Activated CD4-positive, alpha-beta T cell treated with anti-CD3 and anti-CD28 coated beads for 1 hour (primary cell): ENCODE measurements around the gene VPS13D.
"Not testable (repeated sequence)": the region's sequence is repeated elsewhere in the genome, so short reads cannot be mapped to it uniquely, and the experiment has no call there.

ENCODE experiments used
- DNase-seq: peaks from one replicate; pipeline ENCODE4 v3.0.0-alpha.2; 2020

VPS13D gene

DNA sequence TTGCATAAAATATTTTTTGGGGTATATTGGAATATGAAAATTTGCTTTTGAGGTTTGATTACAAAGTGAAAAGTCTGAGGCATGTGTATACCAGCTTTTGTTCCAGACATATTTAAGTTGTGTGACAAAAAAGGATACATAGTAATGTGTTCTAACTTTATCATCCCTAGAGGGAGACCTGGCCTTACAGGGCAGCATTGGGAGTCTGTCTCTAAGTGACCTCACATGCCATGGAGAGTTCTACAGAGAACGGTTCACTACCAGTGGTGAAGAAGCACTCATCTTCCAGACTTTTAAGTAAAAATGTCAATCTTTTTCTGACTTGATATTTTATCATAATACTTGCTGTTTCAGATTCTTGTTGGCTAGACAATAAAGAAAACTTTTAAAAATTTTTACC is 61.0 kb downstream of the VPS13D start:
- DNase-seq, result no peak

- DNase-seq, result no peak
These were observed 63.6 kb downstream of the VPS13D start for GRCh38 chr1:12293416-12293815.

DNA sequence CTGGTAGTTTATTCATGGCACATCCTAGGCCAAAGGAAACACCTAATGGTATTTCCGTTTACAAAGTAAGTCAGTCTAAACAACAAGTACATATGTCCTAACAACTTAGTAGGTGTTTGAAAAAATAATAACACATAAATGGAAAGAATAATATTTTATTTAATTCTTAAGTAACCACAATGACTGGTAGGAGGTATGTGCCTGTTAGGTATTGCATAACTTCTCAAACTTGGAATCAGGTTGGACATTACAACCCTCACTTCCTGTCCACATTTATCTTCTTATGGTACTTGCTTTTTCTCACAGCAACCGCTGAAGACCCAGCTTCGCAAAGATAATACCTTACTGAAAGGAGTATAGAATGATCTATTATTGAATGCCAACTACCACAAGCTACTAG is 64.2 kb downstream of the VPS13D start:
- no peak for DNase-seq

GRCh38 chr1:12296016-12296415 is 66.2 kb downstream of the VPS13D start:
- DNase-seq, result no peak

DNA sequence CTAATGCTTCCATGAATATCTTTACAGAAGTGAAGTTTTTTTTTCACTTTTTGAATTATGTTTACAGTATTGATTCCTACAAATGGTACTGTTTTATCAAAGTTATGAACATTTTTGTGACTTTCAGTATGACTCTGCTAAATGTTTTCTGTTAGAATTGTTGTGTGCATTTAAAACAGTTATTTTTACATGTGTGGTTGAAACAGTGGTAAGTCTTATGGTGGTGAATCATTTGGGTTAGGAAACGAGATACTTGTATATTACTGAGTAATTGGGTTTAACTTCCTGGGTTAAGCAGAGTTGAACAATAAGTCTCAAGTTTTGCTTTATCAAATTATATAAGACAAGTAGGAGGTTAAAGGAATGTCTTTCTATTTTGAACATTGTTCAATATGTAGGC is 66.8 kb downstream of the VPS13D start:
- no peak for DNase-seq

DNA sequence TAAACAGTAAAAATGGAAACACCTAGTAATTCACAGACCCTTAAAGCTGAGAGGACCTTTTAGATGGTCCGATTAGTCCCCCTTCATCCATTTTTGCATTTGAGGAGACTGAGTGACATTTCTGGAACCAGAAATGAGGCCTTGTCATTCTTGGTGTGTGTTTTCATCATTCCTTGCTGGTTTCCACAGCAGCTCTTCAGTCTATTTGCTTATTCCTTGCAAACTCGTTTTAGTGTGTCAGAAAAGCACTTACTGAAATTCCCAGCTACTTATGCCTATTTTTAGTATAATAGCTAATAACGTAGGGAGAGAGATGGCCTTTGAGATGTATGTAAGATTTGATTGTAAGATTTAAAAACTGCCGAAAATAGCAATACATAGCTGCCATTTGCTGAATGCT is 70.9 kb downstream of the VPS13D start:
- DNase-seq, result no peak

GRCh38 chr1:12301518-12302237 is 71.8 kb downstream of the VPS13D start:
- DNase-seq, result no peak

DNA sequence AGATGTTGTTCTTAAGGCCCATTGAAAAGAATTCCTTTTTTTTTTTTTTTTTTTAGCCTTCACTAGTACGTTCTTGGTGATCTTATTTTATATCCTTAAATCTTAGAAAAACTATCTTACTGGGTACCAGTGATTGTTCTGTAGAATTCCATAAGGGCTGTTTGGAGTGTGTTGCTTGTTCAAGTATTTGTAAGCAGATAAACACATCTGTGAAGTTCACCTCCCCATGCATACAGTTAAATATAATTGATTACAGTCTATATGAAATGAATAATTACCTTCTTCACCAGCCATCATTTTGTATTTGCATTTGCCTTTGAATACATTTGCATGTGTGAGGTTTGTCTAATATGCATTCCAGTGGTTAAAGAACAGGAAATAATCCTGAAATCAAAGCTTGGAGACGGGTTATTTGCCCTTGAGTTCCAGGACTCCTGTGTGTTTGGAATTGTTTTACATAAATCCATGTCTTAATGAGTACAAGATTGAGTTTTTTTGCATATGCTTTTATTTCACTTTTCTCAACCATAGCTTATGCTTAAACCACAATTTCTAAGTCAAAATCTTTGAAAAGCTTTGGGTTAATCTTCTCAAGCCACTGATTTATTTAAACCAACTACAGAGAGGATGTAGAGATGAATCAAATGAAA is 73.1 kb downstream of the VPS13D start:
- no peak for DNase-seq

DNA sequence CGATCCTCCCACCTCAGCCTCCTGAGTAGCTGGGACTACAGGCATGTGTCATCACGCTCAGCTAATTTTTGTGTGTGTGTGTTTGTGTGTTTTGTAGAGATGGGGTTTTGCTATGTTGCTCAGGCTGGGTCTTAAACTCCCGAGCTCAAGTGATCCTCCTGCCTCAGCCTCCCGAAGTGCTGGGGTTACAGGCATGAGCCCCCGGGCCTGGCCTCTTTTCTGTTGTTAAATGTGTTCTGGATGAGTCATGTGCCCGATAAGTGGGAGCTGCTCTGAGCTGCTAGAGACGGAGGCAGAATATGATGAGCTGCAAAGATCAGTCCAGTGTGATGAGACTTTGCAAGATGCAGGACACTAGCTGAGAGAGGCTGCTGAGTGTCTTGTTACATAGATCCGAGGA is 75.5 kb downstream of the VPS13D start:
- no peak for DNase-seq

DNA sequence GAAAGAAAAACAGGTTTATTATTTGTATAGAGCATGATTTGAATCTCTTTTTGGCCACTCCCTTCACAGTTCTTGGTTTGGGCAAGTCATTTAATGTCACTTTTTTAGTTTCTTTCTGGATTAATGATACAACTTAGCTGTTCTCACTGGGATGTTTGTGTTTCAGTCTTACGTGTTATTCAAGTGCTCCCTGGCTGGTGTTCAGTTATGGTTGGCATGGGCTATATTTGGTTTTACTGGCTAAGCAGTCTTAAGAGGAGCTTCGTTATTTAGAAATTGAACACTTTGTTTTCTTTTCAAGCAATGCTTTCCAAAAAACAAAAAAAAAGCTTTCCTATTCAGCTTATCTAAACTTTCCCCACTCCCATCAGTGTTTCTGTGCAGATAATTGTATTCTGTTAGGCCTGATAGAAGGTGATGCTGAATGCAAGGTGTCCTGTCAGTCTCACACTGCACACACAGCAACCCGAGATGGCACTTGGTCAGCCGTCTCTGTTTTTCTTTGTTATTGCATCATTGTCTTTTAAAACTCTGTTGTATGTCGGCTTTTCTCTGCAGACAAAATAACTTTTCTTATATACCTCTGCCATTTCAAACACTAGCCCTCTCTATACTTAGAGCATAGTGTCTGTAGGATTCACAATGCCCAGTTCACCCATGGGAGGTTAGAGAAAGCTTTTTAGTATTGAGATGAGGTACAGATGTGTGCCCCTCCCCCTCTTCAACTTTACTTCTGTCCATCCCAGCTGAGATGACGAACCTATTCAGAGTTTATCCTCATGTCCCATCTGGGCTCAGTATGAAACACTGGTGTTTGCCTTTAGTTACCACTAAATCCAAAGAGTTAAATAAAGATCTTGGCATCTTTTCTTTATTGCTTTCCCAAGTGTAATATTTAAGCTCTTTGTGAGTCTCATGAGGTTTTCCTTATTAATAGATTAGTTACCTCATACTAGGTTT is 80.2 kb downstream of the VPS13D start:
- no peak for DNase-seq

DNA sequence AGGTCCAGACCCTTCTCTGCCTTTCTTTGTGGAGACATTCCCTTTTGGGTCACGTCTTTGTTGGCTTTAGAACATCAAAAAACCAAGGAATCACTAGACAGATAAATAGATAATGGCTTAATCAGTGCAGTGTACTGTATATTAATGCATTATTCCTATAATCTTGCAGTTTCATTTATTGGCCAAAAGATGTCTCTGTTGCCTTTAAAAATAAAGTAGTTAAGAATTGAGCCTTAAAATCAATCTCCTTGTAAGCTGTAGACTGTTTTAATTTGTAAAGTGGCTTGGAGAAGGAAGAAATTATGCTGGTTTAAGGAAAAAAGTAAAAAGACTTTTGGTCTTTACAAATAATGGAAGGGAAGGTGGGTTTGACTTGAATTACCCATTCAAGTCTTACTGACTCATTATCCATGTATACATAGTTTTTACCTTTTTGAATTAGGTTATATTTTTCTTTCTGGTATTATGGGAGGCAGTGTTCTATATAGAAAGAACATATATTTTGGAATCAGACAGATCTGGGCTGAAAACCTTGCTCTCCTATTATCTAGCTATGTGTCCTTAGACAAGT is 84.6 kb downstream of the VPS13D start:
- no peak for DNase-seq

DNA sequence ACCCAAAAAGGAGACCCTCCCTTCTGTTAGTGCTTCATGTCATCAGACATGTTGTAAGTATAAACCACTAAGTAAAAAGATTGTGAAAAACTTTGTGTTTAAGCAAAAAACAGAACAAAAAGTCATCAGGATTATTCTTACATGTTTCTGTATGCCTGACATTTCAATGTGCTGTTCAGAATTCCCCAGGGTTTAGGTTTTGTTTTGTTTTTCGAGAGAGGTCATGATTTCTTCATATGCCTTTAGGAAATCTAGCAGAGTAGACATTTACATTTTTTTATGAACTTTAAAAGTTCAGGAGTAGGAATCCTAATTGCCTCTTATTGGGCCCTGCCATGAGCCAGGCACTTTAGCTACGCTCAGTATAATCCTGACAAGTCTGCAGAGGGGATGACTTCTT is 85.3 kb downstream of the VPS13D start:
- DNase-seq, result no peak

GRCh38 chr1:12316331-12316730 is 86.5 kb downstream of the VPS13D start:
- no peak for DNase-seq

- DNase-seq, result no peak
These were observed 90.7 kb downstream of the VPS13D start for GRCh38 chr1:12320486-12320885.

DNA sequence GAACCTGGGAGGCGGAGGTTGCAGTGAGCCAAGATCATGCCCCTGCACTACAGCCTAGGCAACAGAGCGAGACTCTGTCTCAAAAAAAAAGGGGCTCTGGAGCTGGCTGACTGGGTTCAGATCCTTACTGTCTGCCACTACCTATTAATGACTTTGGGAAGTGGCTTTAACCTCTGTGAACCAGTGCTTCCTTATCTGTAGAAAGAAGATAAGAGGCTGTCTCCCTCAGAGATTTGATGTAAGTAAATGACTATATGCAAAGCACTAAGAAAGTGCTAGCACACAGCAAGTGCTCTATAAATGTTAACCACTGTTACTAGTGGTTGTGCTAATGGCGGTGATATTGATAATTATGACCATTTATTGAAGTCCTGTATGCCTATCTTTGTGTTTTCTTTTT is 94.6 kb downstream of the VPS13D start:
- DNase-seq, result no peak

DNA sequence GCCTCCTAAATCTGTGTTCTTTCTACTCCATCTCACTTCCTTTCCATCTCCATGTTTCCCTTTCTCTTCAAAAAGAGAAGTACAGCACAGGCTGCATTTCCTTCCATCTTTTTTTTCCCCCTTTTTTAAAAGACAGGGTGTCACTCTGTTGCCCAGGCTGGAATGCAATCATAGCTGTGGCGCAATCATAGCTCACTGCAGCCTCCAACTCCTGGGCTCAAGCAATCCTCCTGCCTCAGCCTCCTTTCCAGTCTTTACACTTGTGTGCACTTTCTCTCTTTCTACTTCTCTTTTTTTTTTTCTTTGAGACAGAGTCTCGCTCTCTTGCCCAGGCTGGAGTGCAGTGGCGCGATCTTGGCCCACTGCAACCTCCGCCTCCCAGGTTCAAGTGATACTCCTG is 95.1 kb downstream of the VPS13D start:
- DNase-seq, result not testable (repeated sequence)

GRCh38 chr1:12326986-12327385 is 97.2 kb downstream of the VPS13D start:
- no peak for DNase-seq

DNA sequence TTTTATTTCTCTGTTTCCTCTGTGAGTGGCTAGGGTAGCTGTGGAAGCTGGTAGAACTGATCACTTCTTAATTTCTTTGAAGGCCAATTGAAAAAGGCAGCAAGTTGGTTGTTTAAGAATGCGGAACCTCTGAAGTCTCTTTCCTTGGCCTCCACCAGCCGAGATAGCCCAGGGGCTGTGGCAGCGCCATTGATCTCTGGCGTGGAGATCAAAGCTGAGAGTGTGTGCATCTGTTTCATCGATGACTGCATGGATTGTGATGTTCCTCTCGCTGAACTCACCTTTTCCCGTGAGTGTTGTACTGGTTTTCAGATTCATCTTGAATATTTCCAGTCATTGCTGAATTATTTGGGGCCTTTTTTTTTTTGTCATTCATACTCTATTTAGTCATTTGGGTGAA is 97.7 kb downstream of the VPS13D start:
- DNase-seq, result no peak

DNA sequence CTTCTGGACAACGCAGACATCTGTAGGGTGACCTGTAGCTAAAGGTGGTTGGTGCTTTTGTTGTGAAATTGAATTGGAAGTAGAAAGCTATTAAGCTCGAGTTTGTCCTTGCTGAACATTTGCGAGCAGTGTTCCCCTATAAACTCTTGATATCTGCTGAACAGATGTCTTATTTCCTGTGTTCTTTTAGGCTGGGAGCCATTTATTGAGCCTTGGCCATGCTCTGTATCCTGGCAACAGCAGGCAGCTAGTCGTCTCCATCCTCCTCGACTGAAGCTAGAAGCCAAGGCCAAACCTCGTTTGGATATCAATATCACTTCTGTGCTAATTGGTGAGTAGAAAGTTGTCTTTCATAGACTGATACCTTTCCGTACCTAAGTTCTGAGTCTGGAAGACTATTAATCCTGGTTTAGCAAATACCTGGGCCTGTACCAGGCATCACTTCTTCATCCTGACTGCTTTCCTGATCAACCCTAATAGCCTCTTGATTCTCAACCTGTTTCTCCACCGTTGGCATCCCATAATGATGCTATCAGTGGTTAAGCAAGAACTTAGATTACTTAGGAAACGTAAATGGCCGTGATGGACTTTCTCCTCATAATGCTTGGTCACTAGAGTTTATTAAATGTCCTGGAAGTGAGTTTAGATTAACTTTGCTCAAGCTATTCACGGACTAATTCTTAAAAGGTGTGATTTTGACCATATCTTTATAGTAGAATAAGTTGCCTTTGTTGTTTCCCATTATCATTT is 103.4 kb downstream of the VPS13D start:
- no peak for DNase-seq

- no peak for DNase-seq
These were observed 106.0 kb downstream of the VPS13D start for GRCh38 chr1:12335815-12336214.

DNA sequence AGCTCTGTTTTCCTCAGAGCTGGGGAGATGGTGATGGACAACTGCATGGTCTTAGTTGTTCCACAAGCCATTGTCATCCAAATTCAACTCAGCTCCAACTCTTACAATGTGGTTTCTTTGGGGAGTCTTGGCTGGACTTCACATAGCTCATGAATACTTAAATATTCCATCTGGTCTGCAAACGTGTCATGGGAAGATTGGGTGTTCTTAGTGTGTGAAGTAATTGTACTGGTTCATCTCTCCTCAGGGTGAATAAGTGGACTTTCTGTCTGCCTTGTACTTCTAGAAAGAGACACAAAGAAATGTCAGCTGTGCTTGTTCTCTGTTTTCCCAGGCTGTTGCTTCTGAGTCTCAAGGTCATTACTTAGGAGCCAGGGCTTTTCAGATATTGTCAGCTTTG is 106.6 kb downstream of the VPS13D start:
- no peak for DNase-seq

DNA sequence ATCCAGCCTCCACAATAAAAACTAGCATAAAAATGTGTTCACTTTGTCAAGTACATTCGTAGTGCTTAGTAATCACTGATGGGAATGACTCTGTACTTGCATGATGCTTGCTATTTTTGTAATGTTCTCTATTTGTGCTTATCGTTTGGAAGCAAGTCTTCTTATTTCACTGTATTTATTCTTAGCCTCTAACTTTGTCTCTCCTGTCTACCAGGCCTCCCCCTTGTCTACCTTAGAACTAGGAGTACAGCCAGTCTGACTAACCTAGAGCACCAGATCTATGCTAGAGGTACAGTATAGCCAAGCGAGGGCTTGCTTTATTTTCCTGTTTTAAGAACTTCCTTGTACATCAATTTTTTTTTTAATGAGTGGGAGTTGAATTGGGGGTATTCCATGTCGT is 108.2 kb downstream of the VPS13D start:
- DNase-seq, result no peak

DNA sequence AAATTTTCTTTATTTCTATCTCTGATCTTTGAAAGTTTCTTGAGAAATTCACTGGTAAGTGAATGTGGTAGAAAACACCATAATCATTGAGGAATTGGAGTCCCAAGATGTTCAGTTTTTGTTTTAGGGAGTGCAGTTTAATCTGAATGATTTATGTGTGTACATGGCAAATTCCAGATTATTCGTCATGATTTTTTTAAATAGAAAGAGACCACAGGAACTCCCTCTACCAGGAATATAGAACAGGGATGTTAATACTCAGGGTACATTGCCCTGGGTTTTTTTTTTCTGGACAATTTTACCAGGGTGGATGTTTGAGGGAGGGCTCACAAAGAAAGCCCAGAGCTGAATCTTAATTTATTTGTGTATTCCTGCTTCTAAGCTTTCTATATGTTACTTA is 109.0 kb downstream of the VPS13D start:
- DNase-seq, result no peak
